GM15510 (cell line): Measurements from ENCODE around the gene PPIAL4G.
"Not testable (repeated sequence)": the region's sequence is repeated elsewhere in the genome, so short reads cannot be mapped to it uniquely, and the experiment has no call there.

Experiments used
- POLR2A ChIP-seq: IDR thresholded peaks from 3 replicates; pipeline ENCODE4 v1.6.1; 2011; ENCODE audit warnings: borderline replicate concordance; ENCODE audit not compliant: insufficient read length; ENCODE audit errors: extremely low read depth

Gene PPIAL4G

DNA sequence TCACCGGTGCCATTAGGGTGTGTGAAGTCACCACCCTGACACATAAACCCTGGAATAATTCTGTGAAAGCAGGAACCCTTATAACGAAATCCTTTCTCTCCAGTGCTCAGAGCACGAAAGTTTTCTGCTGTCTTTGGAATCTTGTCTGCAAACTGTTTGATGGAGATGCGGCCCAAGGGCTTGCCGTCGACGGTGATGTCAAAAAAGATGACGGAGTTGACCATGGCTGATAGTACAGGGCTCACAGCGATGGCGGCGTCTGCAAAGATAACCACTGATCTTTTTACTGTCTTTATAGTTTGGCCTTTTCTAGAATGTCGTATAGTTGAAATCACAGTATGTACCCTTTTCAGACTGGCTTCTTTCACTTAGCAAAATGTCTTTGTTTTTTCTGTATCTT is at the start of gene PPIAL4G:
Gene PPIAL4G, minus strand, starts transcription at position 274 of the 400 bp plus-strand sequence. Its CDS starts 50 bp downstream, at position 224.
- TF ChIP-seq POLR2A = not testable (repeated sequence)

DNA sequence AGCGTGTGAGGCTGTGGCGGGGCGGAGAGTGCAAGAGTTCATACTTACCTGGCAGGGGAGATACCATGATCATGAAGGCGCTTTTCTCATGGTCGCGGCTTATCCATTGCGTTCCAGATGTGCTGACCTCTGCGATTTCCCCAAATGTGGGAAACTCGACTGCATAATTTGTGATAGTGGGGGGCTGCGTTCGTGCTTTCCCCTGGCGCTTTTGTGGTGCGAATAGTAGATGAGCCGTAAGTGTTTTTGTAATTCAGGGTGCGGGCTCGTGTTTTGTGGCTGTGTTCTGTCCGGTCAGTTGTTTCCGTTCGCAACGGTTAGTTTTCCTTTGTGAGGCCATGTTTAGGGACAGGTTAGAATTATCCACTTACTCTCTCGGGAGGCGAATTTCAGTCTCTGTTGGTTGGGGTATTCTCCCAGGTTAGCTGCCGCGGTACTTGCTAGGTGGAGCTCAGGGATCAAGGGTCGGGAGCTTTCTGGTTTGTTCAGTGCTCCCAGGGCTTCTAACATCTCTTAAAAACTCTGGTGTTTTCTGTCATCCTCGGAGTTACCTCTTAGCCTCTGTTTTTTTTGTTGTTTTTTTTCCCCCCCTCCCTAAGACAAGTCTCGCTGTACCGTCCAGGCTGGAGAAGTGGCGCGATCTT is 39.6 kb upstream of the PPIAL4G start:
- TF ChIP-seq POLR2A = peak; percentile 92

DNA sequence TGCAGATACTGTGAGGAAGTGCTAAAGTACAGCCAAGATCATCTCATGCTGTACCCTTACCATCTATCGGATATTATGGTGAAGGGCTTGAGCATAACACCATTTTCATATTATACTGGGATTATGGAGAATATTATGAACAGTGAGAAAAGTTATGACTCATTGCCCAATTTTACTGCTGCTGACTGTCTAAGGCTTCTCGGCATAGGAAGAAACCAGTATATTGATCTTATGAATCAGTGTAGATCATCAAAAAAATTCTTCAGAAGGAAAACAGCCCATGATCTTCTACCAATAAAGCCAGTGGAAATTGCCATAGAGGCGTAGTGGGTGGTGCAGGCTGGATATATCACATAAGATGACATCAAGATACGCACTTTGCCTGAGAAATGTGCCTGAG is 47.7 kb downstream of the PPIAL4G start:
- TF ChIP-seq POLR2A = no peak

DNA sequence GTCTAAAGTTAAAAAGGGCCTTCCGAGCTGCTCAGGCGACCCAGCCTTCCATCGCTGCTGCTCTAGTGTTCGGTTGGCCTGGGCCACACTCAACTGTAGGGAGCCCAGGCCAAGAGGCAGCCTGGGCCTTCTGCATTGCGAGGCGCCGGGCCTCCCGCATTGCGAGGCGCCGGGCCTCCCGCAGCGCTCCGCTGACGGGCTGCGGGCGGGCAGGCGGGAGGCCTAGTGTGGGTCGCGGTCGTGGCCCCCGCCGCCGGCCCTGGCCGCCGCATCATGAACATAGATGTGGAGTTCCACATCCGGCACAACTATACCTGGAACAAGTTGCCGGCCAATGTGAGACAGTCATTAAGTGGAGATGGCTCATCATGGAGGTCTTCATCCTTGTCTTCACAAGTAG is 48.3 kb downstream of the PPIAL4G start:
- no peak for TF ChIP-seq POLR2A
